Endothelial cell (in vitro differentiated cells): ENCODE measurements around the gene HINT1. TPM values are rescaled to one million over a fixed set of nuclear protein-coding genes. Genes with fewer than 3 reads are reported as not detected.
"Not testable (repeated sequence)": the region's sequence is repeated elsewhere in the genome, so short reads cannot be mapped to it uniquely, and the experiment has no call there.

Experiments used
- DNase-seq: peaks from one replicate; pipeline ENCODE4 v3.0.0; 2021; ENCODE audit warnings: low spot score
- H3K27ac Mint-ChIP-seq: one replicate; pipeline ENCODE4 v1.8.0; 2021; ENCODE audit warnings: mixed read lengths, inconsistent platforms; ENCODE audit not compliant: unreplicated experiment
- H3K27me3 Mint-ChIP-seq: one replicate; pipeline ENCODE4 v1.8.0; 2021; ENCODE audit warnings: mild to moderate bottlenecking, moderate library complexity, mixed read lengths, inconsistent platforms; ENCODE audit not compliant: unreplicated experiment
- H3K36me3 Mint-ChIP-seq: one replicate; pipeline ENCODE4 v1.8.0; 2021; ENCODE audit warnings: mild to moderate bottlenecking, low read depth, mixed read lengths, inconsistent platforms; ENCODE audit not compliant: unreplicated experiment
- H3K4me1 Mint-ChIP-seq: one replicate; pipeline ENCODE4 v1.8.0; 2021; ENCODE audit warnings: mild to moderate bottlenecking, mixed read lengths, inconsistent platforms; ENCODE audit not compliant: unreplicated experiment
- H3K4me3 Mint-ChIP-seq: one replicate; pipeline ENCODE4 v1.8.0; 2021; ENCODE audit warnings: mild to moderate bottlenecking, mixed read lengths, inconsistent platforms; ENCODE audit not compliant: unreplicated experiment
- H3K9me3 Mint-ChIP-seq: one replicate; pipeline ENCODE4 v1.8.0; 2021; ENCODE audit warnings: mixed read lengths, inconsistent platforms; ENCODE audit not compliant: unreplicated experiment
- CTCF ChIP-seq: fragments of 200-600 bp; sonication (generic); IDR thresholded peaks from one replicate; pipeline ENCODE4 v1.5.0; 2021; ENCODE audit warnings: antibody characterized with exemption; ENCODE audit not compliant: unreplicated experiment
- total RNA-seq: library from RNA; stranded (reverse); fragmentation: NEBNext Ultra II Directional; extraction: Animal tissue kit (Norgen Biotek cat#: 25700); gene quantifications from one replicate; pipeline ENCODE4 v1.2.1, GENCODE V29; 2021; ENCODE audit not compliant: unreplicated experiment

The HINT1 gene
- total RNA-seq, 1 donor from 2014 or later, result 216 TPM

GRCh38 chr5:131200560-131200959, 35.5 kb upstream of the HINT1 start:
- Mint-ChIP-seq H3K9me3 (no peaks in the 10 kb centered on the region), H3K27ac (no peak overlapping the region), H3K4me3 (no peak overlapping the region), H3K4me1 (no peaks in the 10 kb centered on the region), H3K27me3 (no peaks in the 10 kb centered on the region), H3K36me3 (no peaks in the 10 kb centered on the region)
- no peak for TF ChIP-seq CTCF
- no peak for DNase-seq

- Mint-ChIP-seq H3K27ac (no peak overlapping the region), H3K4me1 (no peaks in the 10 kb centered on the region), H3K36me3 (no peaks in the 10 kb centered on the region), H3K9me3 (no peaks in the 10 kb centered on the region), H3K4me3 (no peak overlapping the region), H3K27me3 (no peaks in the 10 kb centered on the region)
- TF ChIP-seq CTCF, result no peak
- no peak for DNase-seq
Observed at GRCh38 chr5:131198625-131199024, 33.6 kb upstream of the HINT1 start.

GRCh38 chr5:131196331-131196730, 31.3 kb upstream of the HINT1 start:
- TF ChIP-seq CTCF, result no peak
- Mint-ChIP-seq H3K4me3 (no peak overlapping the region), H3K9me3 (no peaks in the 10 kb centered on the region), H3K36me3 (no peaks in the 10 kb centered on the region), H3K27me3 (no peaks in the 10 kb centered on the region), H3K27ac (no peak overlapping the region), H3K4me1 (no peaks in the 10 kb centered on the region)
- no peak for DNase-seq

GRCh38 chr5:131195696-131196095, 30.6 kb upstream of the HINT1 start:
- no peaks in the 10 kb centered on the region for H3K9me3 Mint-ChIP-seq
- no peak overlapping the region for H3K27ac Mint-ChIP-seq
- no peak overlapping the region for H3K4me3 Mint-ChIP-seq
- no peaks in the 10 kb centered on the region for H3K27me3 Mint-ChIP-seq
- no peak for DNase-seq
- no peaks in the 10 kb centered on the region for H3K4me1 Mint-ChIP-seq
- TF ChIP-seq CTCF, result no peak
- no peaks in the 10 kb centered on the region for H3K36me3 Mint-ChIP-seq

DNA sequence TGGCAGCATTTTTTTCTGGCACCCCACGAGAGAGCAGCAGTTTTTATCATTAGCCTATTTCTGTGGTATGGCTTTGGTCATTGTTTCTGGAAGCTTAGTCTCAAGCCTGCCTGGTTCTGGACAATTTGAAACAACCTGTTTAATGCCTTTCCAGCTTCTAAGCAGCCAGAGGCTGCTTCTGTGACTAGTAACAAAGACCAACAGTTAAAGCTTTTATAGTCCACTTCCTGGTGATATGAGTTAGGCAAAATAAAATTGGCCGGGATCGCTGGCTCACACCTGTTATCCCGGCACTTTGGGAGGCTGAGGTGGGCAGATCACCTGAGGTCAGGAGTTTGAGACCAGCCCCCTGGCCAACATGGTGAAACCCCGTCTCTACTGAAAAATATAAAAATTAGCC, 29.7 kb upstream of the HINT1 start:
- no peaks in the 10 kb centered on the region for H3K9me3 Mint-ChIP-seq
- H3K36me3 Mint-ChIP-seq, result no peaks in the 10 kb centered on the region
- TF ChIP-seq CTCF, result no peak
- H3K4me3 Mint-ChIP-seq, result no peak overlapping the region
- no peaks in the 10 kb centered on the region for H3K4me1 Mint-ChIP-seq
- no peak for DNase-seq
- no peaks in the 10 kb centered on the region for H3K27me3 Mint-ChIP-seq
- H3K27ac Mint-ChIP-seq, result no peak overlapping the region

DNA sequence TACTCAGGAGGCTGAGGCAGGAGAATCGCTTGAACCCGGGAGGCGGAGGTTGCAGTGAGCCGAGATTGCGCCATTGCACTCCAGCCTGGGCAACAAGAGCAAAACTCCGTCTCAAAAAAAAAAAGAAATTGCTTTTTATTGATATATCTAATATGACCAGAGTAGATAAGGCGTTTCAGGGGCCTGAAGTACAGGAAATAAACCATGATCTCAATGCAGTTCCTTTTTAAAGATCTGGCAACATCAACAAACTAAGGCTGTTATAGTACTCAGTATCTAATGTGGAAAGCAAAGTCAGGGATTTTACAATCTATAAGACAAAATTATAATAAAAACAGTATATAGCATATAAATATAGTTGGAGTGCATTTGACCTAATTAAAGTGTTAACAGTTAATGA, 28.8 kb upstream of the HINT1 start:
- not testable (repeated sequence) for DNase-seq, H3K9me3 Mint-ChIP-seq, H3K27ac Mint-ChIP-seq, H3K27me3 Mint-ChIP-seq, H3K4me1 Mint-ChIP-seq, H3K36me3 Mint-ChIP-seq, H3K4me3 Mint-ChIP-seq
